Measurements from ENCODE around the gene RAE1.

DNA sequence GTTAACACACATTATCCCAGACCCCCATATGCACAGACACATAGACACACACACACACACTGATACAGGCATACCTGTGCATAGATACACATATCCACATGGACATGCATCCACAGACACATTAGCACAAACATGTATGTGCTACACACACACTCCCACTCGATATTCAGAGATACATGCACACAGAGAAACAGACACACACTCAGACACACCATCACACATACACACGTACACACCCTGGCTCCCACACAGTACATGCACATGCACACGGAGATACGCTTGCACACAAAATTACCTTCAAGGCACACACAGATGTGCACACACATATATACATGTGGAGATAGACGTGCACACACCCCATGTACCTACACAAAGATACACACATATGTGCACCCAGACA lies 59.9 kb downstream of the RAE1 start:
- TF ChIP-seq, protein P1, sequence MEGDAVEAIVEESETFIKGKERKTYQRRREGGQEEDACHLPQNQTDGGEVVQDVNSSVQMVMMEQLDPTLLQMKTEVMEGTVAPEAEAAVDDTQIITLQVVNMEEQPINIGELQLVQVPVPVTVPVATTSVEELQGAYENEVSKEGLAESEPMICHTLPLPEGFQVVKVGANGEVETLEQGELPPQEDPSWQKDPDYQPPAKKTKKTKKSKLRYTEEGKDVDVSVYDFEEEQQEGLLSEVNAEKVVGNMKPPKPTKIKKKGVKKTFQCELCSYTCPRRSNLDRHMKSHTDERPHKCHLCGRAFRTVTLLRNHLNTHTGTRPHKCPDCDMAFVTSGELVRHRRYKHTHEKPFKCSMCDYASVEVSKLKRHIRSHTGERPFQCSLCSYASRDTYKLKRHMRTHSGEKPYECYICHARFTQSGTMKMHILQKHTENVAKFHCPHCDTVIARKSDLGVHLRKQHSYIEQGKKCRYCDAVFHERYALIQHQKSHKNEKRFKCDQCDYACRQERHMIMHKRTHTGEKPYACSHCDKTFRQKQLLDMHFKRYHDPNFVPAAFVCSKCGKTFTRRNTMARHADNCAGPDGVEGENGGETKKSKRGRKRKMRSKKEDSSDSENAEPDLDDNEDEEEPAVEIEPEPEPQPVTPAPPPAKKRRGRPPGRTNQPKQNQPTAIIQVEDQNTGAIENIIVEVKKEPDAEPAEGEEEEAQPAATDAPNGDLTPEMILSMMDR (IDR thresholded peaks at IDR 0.05), result no peak
- TF ChIP-seq POLR2A (IDR thresholded peaks at IDR 0.05), result no peak

Data from right lobe of liver (tissue), 4 donors.